ENCODE data around the gene ARHGAP15. TPM values are rescaled to one million over a fixed set of nuclear protein-coding genes. Genes with fewer than 3 reads are reported as not detected.

ARHGAP15 gene
- total and polyA plus RNA-seq, 2 experiments from 2014 or later, result not detected

DNA sequence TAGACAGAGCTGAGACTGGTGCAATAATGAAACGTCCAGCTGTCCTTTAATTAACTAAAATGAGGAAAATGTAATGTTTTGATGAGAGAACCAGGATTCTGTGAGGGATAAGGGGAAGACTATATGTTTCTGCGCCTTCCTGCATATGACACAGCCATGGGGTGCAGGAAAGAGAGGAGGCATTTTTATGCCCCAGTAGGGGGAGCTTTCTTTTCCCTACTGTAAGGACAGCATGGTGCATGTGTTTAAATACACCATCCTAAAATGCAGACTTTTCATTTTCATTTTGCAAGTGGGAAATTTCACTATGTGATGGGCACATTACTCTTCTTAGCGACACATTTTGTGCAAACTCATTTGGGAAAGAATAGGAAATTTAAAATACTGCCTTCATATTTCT, 446.1 kb downstream of the ARHGAP15 start:
- DNase-seq, result peak; percentile 24
- Histone ChIP-seq H3K27ac (no peak overlapping the region), H3K4me1 (ENCODE audit: insufficient read depth) (no peaks in the 10 kb centered on the region), H3K9ac (no peak overlapping the region), H2AFZ (no peak overlapping the region), H3K27me3 (replicated peaks; ENCODE audit: insufficient read depth) (no peaks in the 10 kb centered on the region; the same call in 1 of the 2 replicates), H3K9me2 (ENCODE audit: insufficient read depth) (no peaks in the 10 kb centered on the region), H3K4me3 (no peak overlapping the region), H3K36me3 (ENCODE audit: low read depth) (no peaks in the 10 kb centered on the region), H3K9me3 (ENCODE audit: low read depth) (no peaks in the 10 kb centered on the region), H3K4me2 (ENCODE audit: unreplicated experiment) (no peak overlapping the region), H3K79me2 (ENCODE audit: insufficient read depth) (no peaks in the 10 kb centered on the region), H3F3A (ENCODE audit: insufficient read depth) (no peaks in the 10 kb centered on the region), H4K20me1 (ENCODE audit: insufficient read depth) (no peaks in the 10 kb centered on the region)
- in situ Hi-C loops (cut with MboI), result no loop called here
- no peak for TF ChIP-seq EZH2 (IDR thresholded peaks at IDR 0.05; ENCODE audit: insufficient read depth, poor library complexity, severe bottlenecking)
- no peak for TF ChIP-seq EZH2phosphoT487 (IDR thresholded peaks at IDR 0.05; ENCODE audit: insufficient read depth, low read depth)
- 81 to 83% methylated on average over 3 of the region's 3 CpGs for WGBS, 2 experiments (ENCODE audit: low coverage in 1 of 2, low lambda C conversion rate in 2 of 2, missing lambda C conversion rate in 2 of 2)

DNA sequence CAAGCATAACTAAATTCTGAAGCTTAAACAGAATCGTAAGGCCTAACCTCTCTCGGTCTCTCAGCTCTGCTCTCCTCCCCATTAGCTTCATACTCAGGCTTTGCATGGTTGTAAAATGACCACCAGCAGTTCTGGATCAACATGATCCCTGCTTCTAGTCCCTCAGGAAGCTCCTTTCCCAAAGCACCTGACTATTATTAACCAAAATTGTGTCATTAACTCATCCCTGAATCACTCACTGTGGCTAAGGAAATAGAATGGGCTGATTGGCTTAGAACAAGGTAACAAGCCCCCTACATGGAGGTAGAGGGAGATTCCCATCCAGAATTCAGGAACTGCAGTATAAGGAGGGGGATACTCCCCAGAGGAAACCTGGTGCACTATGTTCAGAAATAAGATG, 448.3 kb downstream of the ARHGAP15 start:
- H3K4me3 ChIP-seq, result no peak overlapping the region
- H3F3A ChIP-seq (ENCODE audit: insufficient read depth), result no peaks in the 10 kb centered on the region
- H3K9me3 ChIP-seq (ENCODE audit: low read depth), result no peaks in the 10 kb centered on the region
- in situ Hi-C loops (cut with MboI), result no loop called here
- no peak overlapping the region for H3K9ac ChIP-seq
- no peaks in the 10 kb centered on the region for H3K27me3 ChIP-seq (replicated peaks; ENCODE audit: insufficient read depth)
- H3K27ac ChIP-seq, result no peak overlapping the region
- no peaks in the 10 kb centered on the region for H3K36me3 ChIP-seq (ENCODE audit: low read depth)
- TF ChIP-seq EZH2 (IDR thresholded peaks at IDR 0.05; ENCODE audit: insufficient read depth, poor library complexity, severe bottlenecking), result no peak
- TF ChIP-seq EZH2phosphoT487 (IDR thresholded peaks at IDR 0.05; ENCODE audit: insufficient read depth, low read depth), result no peak
- DNase-seq, result no peak
- WGBS, 2 experiments (ENCODE audit: low coverage in 1 of 2, low lambda C conversion rate in 2 of 2, missing lambda C conversion rate in 2 of 2), result 91 to 95% methylated on average over 2 of the region's 2 CpGs
- H4K20me1 ChIP-seq (ENCODE audit: insufficient read depth), result no peaks in the 10 kb centered on the region
- H2AFZ ChIP-seq, result no peak overlapping the region
- no peaks in the 10 kb centered on the region for H3K9me2 ChIP-seq (ENCODE audit: insufficient read depth)
- peaks cover 11% of the 10 kb centered on the region for H3K4me1 ChIP-seq (ENCODE audit: insufficient read depth)
- H3K4me2 ChIP-seq (ENCODE audit: unreplicated experiment), result no peak overlapping the region
- no peaks in the 10 kb centered on the region for H3K79me2 ChIP-seq (ENCODE audit: insufficient read depth)

DNA sequence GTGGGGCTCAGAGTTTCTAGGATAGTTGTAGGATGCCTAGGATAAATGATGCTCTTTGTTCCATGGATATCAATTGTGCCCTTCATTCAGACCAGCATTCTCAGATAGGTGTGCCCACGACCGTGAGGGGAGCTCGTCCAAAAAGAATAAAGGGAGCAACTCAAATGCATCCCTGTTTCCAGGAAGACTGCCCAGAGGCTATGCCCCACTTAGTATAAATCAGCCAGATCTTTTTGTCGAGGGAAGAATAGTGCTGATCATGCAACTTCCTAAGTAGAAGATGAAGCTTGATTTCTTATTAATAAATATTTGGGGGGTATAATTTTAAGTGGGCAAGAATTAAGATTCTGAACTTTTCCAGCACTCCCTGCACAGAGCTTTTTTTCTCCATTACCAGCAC, 450.2 kb downstream of the ARHGAP15 start:
- no peak overlapping the region for H3K4me2 ChIP-seq (ENCODE audit: unreplicated experiment)
- no peaks in the 10 kb centered on the region for H3K36me3 ChIP-seq (ENCODE audit: low read depth)
- no peaks in the 10 kb centered on the region for H3K9me2 ChIP-seq (ENCODE audit: insufficient read depth)
- H3F3A ChIP-seq (ENCODE audit: insufficient read depth), result no peaks in the 10 kb centered on the region
- peaks cover 13% of the 10 kb centered on the region for H3K4me1 ChIP-seq (ENCODE audit: insufficient read depth)
- TF ChIP-seq EZH2 (IDR thresholded peaks at IDR 0.05; ENCODE audit: insufficient read depth, poor library complexity, severe bottlenecking) (no peak), EZH2phosphoT487 (IDR thresholded peaks at IDR 0.05; ENCODE audit: insufficient read depth, low read depth) (no peak)
- in situ Hi-C loops (cut with MboI), result no loop called here
- H3K27me3 ChIP-seq (replicated peaks; ENCODE audit: insufficient read depth), result no peaks in the 10 kb centered on the region
- no peaks in the 10 kb centered on the region for H3K9me3 ChIP-seq (ENCODE audit: low read depth)
- H3K27ac ChIP-seq, result no peak overlapping the region
- WGBS, 2 experiments (ENCODE audit: low coverage in 1 of 2, low lambda C conversion rate in 2 of 2, missing lambda C conversion rate in 2 of 2), result 95 to 97% methylated on average over 4 of the region's 4 CpGs
- no peak overlapping the region for H3K4me3 ChIP-seq
- DNase-seq, result no peak
- H2AFZ ChIP-seq, result no peak overlapping the region
- H4K20me1 ChIP-seq (ENCODE audit: insufficient read depth), result no peaks in the 10 kb centered on the region
- H3K9ac ChIP-seq, result no peak overlapping the region
- H3K79me2 ChIP-seq (ENCODE audit: insufficient read depth), result no peaks in the 10 kb centered on the region

DNA sequence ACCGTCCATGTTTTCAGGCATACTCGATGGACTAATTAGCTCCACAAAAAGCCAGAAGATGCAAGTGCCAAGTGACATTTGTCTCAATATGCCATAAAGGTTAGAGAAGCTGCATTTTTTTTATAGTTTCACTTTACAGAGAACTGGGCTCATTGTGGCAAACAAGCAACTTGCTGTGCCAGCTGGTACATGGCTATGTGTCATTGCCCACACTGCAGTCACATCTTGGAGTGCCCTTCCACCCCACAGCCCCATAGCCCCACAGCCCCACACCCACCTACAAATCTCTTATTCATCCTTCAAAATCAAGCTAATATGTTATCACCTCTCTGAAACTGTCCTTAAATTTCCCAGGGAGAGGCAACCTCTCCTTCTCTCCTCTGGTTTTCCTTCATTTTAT, 451.9 kb downstream of the ARHGAP15 start:
- WGBS, 2 experiments (ENCODE audit: low coverage in 1 of 2, low lambda C conversion rate in 2 of 2, missing lambda C conversion rate in 2 of 2), result 78 to 85% methylated on average over 2 of the region's 2 CpGs
- H3K27ac ChIP-seq, result no peak overlapping the region
- in situ Hi-C loops (cut with MboI), result no loop called here

More for the DNA sequence above, 451.9 kb downstream of the ARHGAP15 start:
- no peak for TF ChIP-seq EZH2phosphoT487 (IDR thresholded peaks at IDR 0.05; ENCODE audit: insufficient read depth, low read depth)
- no peak for TF ChIP-seq EZH2 (IDR thresholded peaks at IDR 0.05; ENCODE audit: insufficient read depth, poor library complexity, severe bottlenecking)
- H3K79me2 ChIP-seq (ENCODE audit: insufficient read depth), result no peaks in the 10 kb centered on the region
- H3K27me3 ChIP-seq (replicated peaks; ENCODE audit: insufficient read depth), result no peaks in the 10 kb centered on the region
- H3F3A ChIP-seq (ENCODE audit: insufficient read depth), result no peaks in the 10 kb centered on the region
- no peak overlapping the region for H3K9ac ChIP-seq
- peak overlapping the region; percentile 62; the same call in 1 of the 2 replicates for H2AFZ ChIP-seq
- H3K4me1 ChIP-seq (ENCODE audit: insufficient read depth), result peaks cover 13% of the 10 kb centered on the region
- H3K4me3 ChIP-seq, result peak overlapping the region; percentile 56
- H3K4me2 ChIP-seq (ENCODE audit: unreplicated experiment), result no peak overlapping the region
- H3K36me3 ChIP-seq (ENCODE audit: low read depth), result no peaks in the 10 kb centered on the region
- no peak for DNase-seq
- H4K20me1 ChIP-seq (ENCODE audit: insufficient read depth), result no peaks in the 10 kb centered on the region
- no peaks in the 10 kb centered on the region for H3K9me3 ChIP-seq (ENCODE audit: low read depth)
- no peaks in the 10 kb centered on the region for H3K9me2 ChIP-seq (ENCODE audit: insufficient read depth)
